Activated CD4-positive, alpha-beta T cell treated with anti-CD3 and anti-CD28 coated beads, Interleukin-2, amount 10 ng/mL, durations not matched to agents 7 days and 5 days (primary cell): ENCODE measurements around the gene SLFNL1. TPM values are rescaled to one million over a fixed set of nuclear protein-coding genes. Genes with fewer than 3 reads are reported as not detected.

Experiments used
- CTCF ChIA-PET: fragments of 350-600 bp; sonication (Branson Sonifier 250); formaldehyde crosslinking; loops from one replicate; lab custom pipeline; 2021; ENCODE audit warnings: antibody characterized with exemption; lab: Charles Lee
- POLR2A ChIA-PET: fragments of 350-600 bp; sonication (Branson Sonifier 250); formaldehyde crosslinking; loops from one replicate; lab custom pipeline; 2021; ENCODE audit warnings: antibody characterized with exemption; lab: Charles Lee
- DNase-seq: peaks from one replicate; pipeline ENCODE4 v3.0.0-alpha.2; 2020
- H3K27ac Mint-ChIP-seq: one replicate; pipeline ENCODE4 v1.8.0; 2021; ENCODE audit warnings: mild to moderate bottlenecking, moderate library complexity, mixed read lengths
- H3K27me3 Mint-ChIP-seq: one replicate; pipeline ENCODE4 v1.8.0; 2021; ENCODE audit warnings: mixed read lengths
- H3K36me3 Mint-ChIP-seq: one replicate; pipeline ENCODE4 v1.8.0; 2021; ENCODE audit warnings: low read depth, mixed read lengths
- H3K4me1 Mint-ChIP-seq: one replicate; pipeline ENCODE4 v1.8.0; 2021; ENCODE audit warnings: mixed read lengths
- H3K4me3 Mint-ChIP-seq: one replicate; pipeline ENCODE4 v1.8.0; 2021; ENCODE audit warnings: mild to moderate bottlenecking, moderate library complexity, mixed read lengths
- H3K9me3 Mint-ChIP-seq: one replicate; pipeline ENCODE4 v1.8.0; 2021; ENCODE audit warnings: mixed read lengths
- total RNA-seq, 2 experiments: library from RNA; stranded (reverse); gene quantifications; one replicate each; pipeline ENCODE4 v1.2.3, GENCODE V29; 2021

The SLFNL1 gene
- total RNA-seq, 2 experiments from 2014 or later: 0.25 to 0.56 TPM

GRCh38 chr1:40983286-40983685 lies 38.2 kb downstream of the SLFNL1 start:
- POLR2A ChIA-PET: no interaction called here
- Mint-ChIP-seq H3K9me3 (no peaks in the 10 kb centered on the region), H3K27me3 (no peaks in the 10 kb centered on the region), H3K27ac (no peak overlapping the region), H3K36me3 (peaks cover 63% of the 10 kb centered on the region), H3K4me1 (peaks cover 47% of the 10 kb centered on the region), H3K4me3 (no peak overlapping the region)
- CTCF ChIA-PET: interaction anchor here (1.0 kb wide), 1 partner anchor 12 kb away, joined by 4 read pairs; no protein-coding TSS in a partner anchor
- DNase-seq: no peak

- H3K4me1 Mint-ChIP-seq: peaks cover 47% of the 10 kb centered on the region
- CTCF ChIA-PET: interaction anchor here (1.0 kb wide), 1 partner anchor 13 kb away, joined by 4 read pairs; no protein-coding TSS in a partner anchor
- no peaks in the 10 kb centered on the region for H3K27me3 Mint-ChIP-seq
- DNase-seq: no peak
- H3K27ac Mint-ChIP-seq: no peak overlapping the region
- no peak overlapping the region for H3K4me3 Mint-ChIP-seq
- POLR2A ChIA-PET: no interaction called here
- H3K36me3 Mint-ChIP-seq: peaks cover 59% of the 10 kb centered on the region
- no peaks in the 10 kb centered on the region for H3K9me3 Mint-ChIP-seq
These were observed 38.8 kb downstream of the SLFNL1 start for GRCh38 chr1:40982721-40983120.

DNA sequence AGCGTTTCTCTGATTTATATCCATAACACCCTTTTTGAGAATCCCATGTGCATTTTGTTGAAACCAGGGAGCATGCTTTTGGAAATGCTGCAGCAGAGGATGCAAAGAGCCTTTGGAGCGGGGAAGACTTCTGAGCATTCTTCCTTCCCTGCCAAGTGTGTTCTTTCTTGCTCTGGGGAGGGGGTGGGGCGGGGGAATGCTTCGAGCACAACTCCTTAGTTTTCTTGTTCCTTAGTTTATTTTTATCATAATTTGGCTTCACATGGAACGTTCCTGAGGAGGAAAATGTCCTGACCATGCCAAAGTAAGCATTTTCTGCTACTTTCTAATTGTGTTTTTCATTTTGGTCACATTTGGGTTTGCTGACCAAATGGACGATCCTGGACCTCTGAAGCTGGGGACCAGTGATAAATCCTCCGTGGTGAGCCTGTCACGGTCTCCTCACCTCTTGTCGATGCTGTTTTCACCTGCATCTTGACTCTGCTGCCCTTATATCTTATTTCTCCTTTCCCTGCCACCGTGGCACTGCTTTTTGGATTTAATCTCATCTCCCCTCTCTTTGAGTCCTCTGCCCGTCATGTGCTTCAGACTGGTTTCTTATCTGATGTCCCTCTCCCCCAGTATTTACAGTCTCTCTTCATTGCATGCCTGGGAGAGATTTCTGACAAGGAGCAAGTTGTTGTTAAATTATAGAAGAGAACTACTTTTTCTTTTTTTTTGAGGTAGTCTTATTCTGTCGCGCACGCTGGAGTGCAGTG lies 39.7 kb downstream of the SLFNL1 start:
- no peaks in the 10 kb centered on the region for H3K27me3 Mint-ChIP-seq
- no peak for DNase-seq
- H3K27ac Mint-ChIP-seq: peak overlapping the region; percentile 83
- H3K4me3 Mint-ChIP-seq: peak overlapping the region; percentile 28
- H3K9me3 Mint-ChIP-seq: no peaks in the 10 kb centered on the region
- ChIA-PET CTCF (interaction anchor here (1.7 kb wide), 1 partner anchor 16 kb away, joined by 4 read pairs; no protein-coding TSS in a partner anchor), POLR2A (no interaction called here)
- peaks cover 50% of the 10 kb centered on the region for H3K36me3 Mint-ChIP-seq
- H3K4me1 Mint-ChIP-seq: peaks cover 51% of the 10 kb centered on the region

DNA sequence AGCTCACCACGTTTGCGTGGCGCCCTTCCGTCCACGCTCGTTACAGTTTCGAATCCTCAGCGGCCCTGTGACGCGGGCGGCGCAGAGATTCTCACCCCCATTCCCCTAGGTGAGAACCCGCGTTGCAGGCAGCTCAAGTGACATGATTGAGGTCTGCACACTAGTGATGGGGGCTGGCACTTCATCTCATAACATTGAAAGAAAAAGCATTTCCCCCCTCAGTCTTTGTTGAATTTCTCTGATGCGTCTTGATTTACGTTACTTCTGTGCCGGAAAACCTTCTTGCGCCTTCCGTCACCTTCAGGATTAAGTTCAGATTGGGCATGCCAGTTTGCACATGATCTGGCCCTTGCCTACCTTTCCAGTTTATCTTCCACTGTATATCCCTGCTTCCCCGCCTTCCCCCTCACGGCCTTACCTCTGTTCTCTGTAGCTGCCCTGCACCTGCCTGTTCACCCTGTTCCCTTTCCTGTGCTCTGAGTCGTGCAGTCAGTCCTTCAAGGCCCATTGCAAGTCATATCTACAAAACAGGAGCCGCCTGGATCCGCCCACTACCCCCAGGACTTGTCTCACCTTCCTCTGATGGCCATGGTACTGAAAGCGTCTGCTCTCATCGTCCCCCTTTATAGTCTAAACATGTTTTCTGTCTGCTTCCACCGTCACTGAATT lies 40.9 kb downstream of the SLFNL1 start:
- peak overlapping the region; percentile 82 for H3K4me3 Mint-ChIP-seq
- no peaks in the 10 kb centered on the region for H3K27me3 Mint-ChIP-seq
- H3K36me3 Mint-ChIP-seq: peaks cover 38% of the 10 kb centered on the region
- ChIA-PET CTCF (interaction anchor here (0.6 to 1.7 kb wide), 6 partner anchors 15 to 1603 kb away, joined by 3 to 6 read pairs (median 4); no protein-coding TSS in a partner anchor), POLR2A (interaction anchor here (1.0 kb wide), 1 partner anchor 136 kb away, joined by 3 read pairs; no protein-coding TSS in a partner anchor)
- peak overlapping the region; percentile 92 for H3K27ac Mint-ChIP-seq
- peak; percentile 56 for DNase-seq
- H3K4me1 Mint-ChIP-seq: peaks cover 49% of the 10 kb centered on the region
- no peaks in the 10 kb centered on the region for H3K9me3 Mint-ChIP-seq

DNA sequence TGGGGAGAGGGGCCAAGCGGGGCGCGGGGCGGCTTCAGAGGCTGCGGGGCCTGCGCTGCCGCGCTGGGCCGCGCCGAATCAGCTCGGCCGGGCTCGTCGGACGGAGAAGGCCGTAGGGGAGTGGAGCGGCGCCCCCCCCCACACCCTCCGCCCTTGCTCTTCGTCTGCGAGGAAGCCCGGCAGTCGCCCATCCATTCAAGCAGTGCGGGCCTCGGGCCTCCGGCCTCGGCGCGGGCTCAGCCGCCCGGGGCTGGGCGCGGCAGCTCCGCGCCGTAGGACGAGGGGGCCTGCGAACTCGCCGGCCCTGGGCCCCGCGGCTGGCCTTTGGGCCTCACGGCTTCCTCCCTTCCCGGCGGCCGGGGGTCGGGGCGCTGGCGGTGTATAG lies 41.5 kb downstream of the SLFNL1 start:
- no peak for DNase-seq
- Mint-ChIP-seq H3K4me1 (peaks cover 49% of the 10 kb centered on the region), H3K27me3 (no peaks in the 10 kb centered on the region), H3K9me3 (no peaks in the 10 kb centered on the region), H3K27ac (peak overlapping the region; percentile 92), H3K4me3 (peak overlapping the region; percentile 82), H3K36me3 (peaks cover 33% of the 10 kb centered on the region)
- CTCF ChIA-PET: interaction anchor here (0.6 to 1.7 kb wide), 8 partner anchors 12 to 1602 kb away, joined by 3 to 6 read pairs (median 4); no protein-coding TSS in a partner anchor
- POLR2A ChIA-PET: interaction anchor here (0.7 to 1.0 kb wide), 2 partner anchors 135 to 1707 kb away, joined by 3 read pairs; no protein-coding TSS in a partner anchor

GRCh38 chr1:40979241-40980067 lies 42.1 kb downstream of the SLFNL1 start, which contains the start of gene CTPS1:
Gene CTPS1, plus strand, starts transcription at chr1:40979696. Its CDS starts 3,595 bp downstream, at chr1:40983291.
- Mint-ChIP-seq H3K36me3 (peaks cover 27% of the 10 kb centered on the region), H3K9me3 (no peaks in the 10 kb centered on the region), H3K4me1 (peaks cover 47% of the 10 kb centered on the region), H3K27me3 (no peaks in the 10 kb centered on the region), H3K4me3 (peak within 1 kb of the TSS; percentile 82), H3K27ac (peak within 1 kb of the TSS; percentile 92)
- peak; percentile 95 for DNase-seq
- ChIA-PET CTCF (interaction anchor here (0.7 to 1.7 kb wide), 7 partner anchors 12 to 48 kb away, joined by 3 to 6 read pairs (median 4); no protein-coding TSS in a partner anchor), POLR2A (interaction anchor here (0.6 to 1.0 kb wide), 3 partner anchors 135 to 1707 kb away, joined by 3 read pairs; no protein-coding TSS in a partner anchor)

DNA sequence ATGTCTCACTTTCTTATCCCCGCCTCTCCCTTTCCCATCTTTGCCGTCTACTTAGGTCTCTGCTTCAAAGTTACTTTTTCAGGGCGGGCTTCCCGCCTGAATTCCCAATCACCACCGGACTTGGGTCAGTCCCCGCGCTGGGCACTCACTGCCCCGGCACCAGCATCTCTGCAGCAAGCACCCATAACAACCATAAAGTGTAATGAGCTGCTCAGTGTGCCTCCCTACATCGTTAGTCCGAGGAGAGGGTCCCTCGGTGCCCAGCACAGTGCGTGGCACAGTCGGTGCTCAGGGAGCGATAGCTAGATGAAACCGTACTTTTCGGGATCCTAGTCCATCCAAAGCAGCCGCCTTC lies 42.7 kb downstream of the SLFNL1 start:
- H3K27ac Mint-ChIP-seq: peak overlapping the region; percentile 92
- ChIA-PET CTCF (interaction anchor here (1.5 to 1.6 kb wide), 2 partner anchors 17 to 25 kb away, joined by 6 read pairs; no protein-coding TSS in a partner anchor), POLR2A (no interaction called here)
- H3K4me3 Mint-ChIP-seq: peak overlapping the region; percentile 77
- H3K36me3 Mint-ChIP-seq: peaks cover 21% of the 10 kb centered on the region
- H3K27me3 Mint-ChIP-seq: no peaks in the 10 kb centered on the region
- DNase-seq: no peak
- no peaks in the 10 kb centered on the region for H3K9me3 Mint-ChIP-seq
- H3K4me1 Mint-ChIP-seq: peaks cover 42% of the 10 kb centered on the region

- Mint-ChIP-seq H3K36me3 (peaks cover 15% of the 10 kb centered on the region), H3K4me1 (peaks cover 34% of the 10 kb centered on the region), H3K27me3 (no peaks in the 10 kb centered on the region), H3K27ac (no peak overlapping the region), H3K4me3 (no peak overlapping the region), H3K9me3 (no peaks in the 10 kb centered on the region)
- DNase-seq: no peak
- ChIA-PET POLR2A (no interaction called here), CTCF (interaction anchor here (1.4 kb wide), 1 partner anchor 25 kb away, joined by 8 read pairs; no protein-coding TSS in a partner anchor)
These were observed 43.8 kb downstream of the SLFNL1 start for GRCh38 chr1:40977716-40978115.

DNA sequence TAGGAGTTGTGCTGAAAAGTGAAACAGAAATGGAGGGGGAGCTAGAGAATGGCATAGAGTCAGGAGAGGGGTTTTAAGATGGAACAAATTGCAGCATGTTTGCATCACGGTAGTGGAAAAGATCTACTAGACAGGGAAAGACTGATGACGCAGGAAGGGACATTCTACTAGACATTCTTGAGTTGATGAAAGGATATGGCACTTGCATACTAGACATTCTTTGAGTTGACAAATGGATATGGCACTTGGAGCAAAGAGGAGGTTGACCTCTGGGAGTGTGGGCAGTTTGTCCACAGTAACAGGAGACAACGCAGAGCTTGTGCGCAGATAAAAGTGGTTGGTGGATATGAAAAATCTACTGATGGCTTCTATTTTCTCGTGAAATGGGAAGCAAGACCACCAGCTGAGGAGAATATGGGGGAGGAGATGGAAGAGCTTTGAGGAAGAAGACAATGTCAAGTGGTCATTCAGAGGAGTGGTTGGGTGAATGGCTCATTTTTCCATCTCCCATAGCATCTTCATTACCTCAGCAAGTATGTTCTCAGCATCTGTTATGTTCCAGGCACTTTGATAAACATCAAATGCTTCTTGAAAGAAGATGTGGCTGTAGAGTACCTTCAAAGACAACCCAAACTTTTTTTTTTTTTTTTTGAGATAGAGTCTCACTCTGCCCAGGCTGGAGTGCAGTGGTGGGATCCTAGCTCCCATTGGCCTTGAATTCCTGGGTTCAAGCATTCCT lies 44.4 kb downstream of the SLFNL1 start:
- Mint-ChIP-seq H3K4me3 (no peak overlapping the region), H3K9me3 (no peaks in the 10 kb centered on the region), H3K27ac (no peak overlapping the region), H3K36me3 (peaks cover 13% of the 10 kb centered on the region), H3K4me1 (peaks cover 28% of the 10 kb centered on the region), H3K27me3 (no peaks in the 10 kb centered on the region)
- DNase-seq: no peak
- ChIA-PET POLR2A (no interaction called here), CTCF (interaction anchor here (0.9 to 1.4 kb wide), 2 partner anchors 20 to 24 kb away, joined by 3 to 8 read pairs; no protein-coding TSS in a partner anchor)

- Mint-ChIP-seq H3K27ac (no peak overlapping the region), H3K36me3 (no peaks in the 10 kb centered on the region), H3K4me1 (peaks cover 12% of the 10 kb centered on the region), H3K4me3 (no peak overlapping the region), H3K27me3 (no peaks in the 10 kb centered on the region), H3K9me3 (no peaks in the 10 kb centered on the region)
- no peak for DNase-seq
- ChIA-PET CTCF (interaction anchor here (1.2 to 1.3 kb wide), 2 partner anchors 12 to 26 kb away, joined by 3 to 4 read pairs; no protein-coding TSS in a partner anchor), POLR2A (no interaction called here)
These were observed 46.6 kb downstream of the SLFNL1 start for GRCh38 chr1:40974945-40975344.

DNA sequence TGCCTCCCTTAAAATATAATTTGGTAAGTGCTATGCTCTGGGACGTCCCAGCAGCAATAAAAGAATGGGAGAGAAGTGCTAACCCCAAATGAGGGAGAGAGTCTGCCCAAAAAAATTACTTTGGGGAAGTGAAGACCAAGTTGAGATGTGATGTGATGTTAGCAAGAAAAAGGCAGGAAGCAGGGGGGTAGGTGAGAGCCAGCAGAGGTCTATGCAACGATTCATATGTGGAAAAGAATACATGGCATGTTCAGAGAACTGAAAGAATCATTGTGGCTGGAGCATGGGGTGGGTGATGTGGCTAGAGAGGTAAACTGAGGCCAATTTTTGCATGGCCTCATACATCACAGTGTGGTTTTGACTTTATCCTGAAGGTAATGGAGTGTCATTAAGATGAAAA lies 47.6 kb downstream of the SLFNL1 start:
- CTCF ChIA-PET: no interaction called here
- Mint-ChIP-seq H3K27ac (no peak overlapping the region), H3K9me3 (no peaks in the 10 kb centered on the region), H3K4me1 (peaks cover 11% of the 10 kb centered on the region), H3K4me3 (no peak overlapping the region), H3K36me3 (no peaks in the 10 kb centered on the region), H3K27me3 (peaks cover 1% of the 10 kb centered on the region)
- POLR2A ChIA-PET: no interaction called here
- DNase-seq: no peak
